ENCODE measurements around the gene SIX1.

DNA sequence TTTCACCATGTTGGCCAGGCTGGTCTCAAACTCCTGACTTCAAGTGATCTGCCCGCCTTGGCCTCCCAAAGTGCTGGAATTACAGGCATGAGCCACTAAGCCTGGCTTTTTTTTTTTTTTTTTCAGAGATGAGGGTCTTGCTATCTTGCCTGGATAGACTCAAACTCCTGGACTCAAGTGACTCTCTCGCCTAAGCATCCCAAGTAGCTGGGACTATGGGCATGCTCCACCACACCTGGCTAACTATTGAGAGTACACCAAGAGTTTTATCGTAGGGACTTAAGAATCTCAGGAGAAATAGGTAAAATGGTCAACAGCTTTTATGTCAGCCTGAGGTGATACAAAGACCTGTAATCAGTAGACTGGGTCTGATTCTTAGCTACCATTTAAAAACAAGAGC, 31.2 kb upstream of the SIX1 start:
- TF ChIP-seq, protein P1, sequence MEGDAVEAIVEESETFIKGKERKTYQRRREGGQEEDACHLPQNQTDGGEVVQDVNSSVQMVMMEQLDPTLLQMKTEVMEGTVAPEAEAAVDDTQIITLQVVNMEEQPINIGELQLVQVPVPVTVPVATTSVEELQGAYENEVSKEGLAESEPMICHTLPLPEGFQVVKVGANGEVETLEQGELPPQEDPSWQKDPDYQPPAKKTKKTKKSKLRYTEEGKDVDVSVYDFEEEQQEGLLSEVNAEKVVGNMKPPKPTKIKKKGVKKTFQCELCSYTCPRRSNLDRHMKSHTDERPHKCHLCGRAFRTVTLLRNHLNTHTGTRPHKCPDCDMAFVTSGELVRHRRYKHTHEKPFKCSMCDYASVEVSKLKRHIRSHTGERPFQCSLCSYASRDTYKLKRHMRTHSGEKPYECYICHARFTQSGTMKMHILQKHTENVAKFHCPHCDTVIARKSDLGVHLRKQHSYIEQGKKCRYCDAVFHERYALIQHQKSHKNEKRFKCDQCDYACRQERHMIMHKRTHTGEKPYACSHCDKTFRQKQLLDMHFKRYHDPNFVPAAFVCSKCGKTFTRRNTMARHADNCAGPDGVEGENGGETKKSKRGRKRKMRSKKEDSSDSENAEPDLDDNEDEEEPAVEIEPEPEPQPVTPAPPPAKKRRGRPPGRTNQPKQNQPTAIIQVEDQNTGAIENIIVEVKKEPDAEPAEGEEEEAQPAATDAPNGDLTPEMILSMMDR (IDR thresholded peaks at IDR 0.05): no peak
- no peak for TF ChIP-seq POLR2A (IDR thresholded peaks at IDR 0.05)
